ENCODE data around the gene NEK1.
"Not testable (repeated sequence)": the region's sequence is repeated elsewhere in the genome, so short reads cannot be mapped to it uniquely, and the experiment has no call there.

Gene NEK1

GRCh38 chr4:169540774-169541173 is 71.6 kb downstream of the NEK1 start:
- H3K27me3 Mint-ChIP-seq: no peaks in the 10 kb centered on the region
- peaks cover 23% of the 10 kb centered on the region for H3K36me3 Mint-ChIP-seq (ENCODE audit: low read depth)
- peaks cover 29% of the 10 kb centered on the region for H3K9me3 Mint-ChIP-seq
- H3K27ac Mint-ChIP-seq: no peak overlapping the region
- no peak overlapping the region for H3K4me3 Mint-ChIP-seq
- no peaks in the 10 kb centered on the region for H3K4me1 Mint-ChIP-seq (ENCODE audit: low read depth)

- Mint-ChIP-seq H3K4me1 (ENCODE audit: low read depth) (no peaks in the 10 kb centered on the region), H3K9me3 (no peaks in the 10 kb centered on the region), H3K27me3 (no peaks in the 10 kb centered on the region), H3K4me3 (no peak overlapping the region), H3K36me3 (ENCODE audit: low read depth) (peaks cover 74% of the 10 kb centered on the region), H3K27ac (no peak overlapping the region)
These were observed 82.3 kb downstream of the NEK1 start for GRCh38 chr4:169530048-169530447.

GRCh38 chr4:169523796-169524195 is 88.6 kb downstream of the NEK1 start:
- H3K27me3 Mint-ChIP-seq: no peaks in the 10 kb centered on the region
- H3K36me3 Mint-ChIP-seq (ENCODE audit: low read depth): peaks cover 52% of the 10 kb centered on the region
- no peak overlapping the region for H3K27ac Mint-ChIP-seq
- no peak overlapping the region for H3K4me3 Mint-ChIP-seq
- peaks cover 4% of the 10 kb centered on the region for H3K9me3 Mint-ChIP-seq
- no peaks in the 10 kb centered on the region for H3K4me1 Mint-ChIP-seq (ENCODE audit: low read depth)

- Mint-ChIP-seq H3K4me3 (no peak overlapping the region), H3K27me3 (no peaks in the 10 kb centered on the region), H3K4me1 (ENCODE audit: low read depth) (no peaks in the 10 kb centered on the region), H3K36me3 (ENCODE audit: low read depth) (peaks cover 14% of the 10 kb centered on the region), H3K9me3 (no peaks in the 10 kb centered on the region), H3K27ac (no peak overlapping the region)
These were observed 101.8 kb downstream of the NEK1 start for GRCh38 chr4:169510617-169511016.

GRCh38 chr4:169506903-169507302 is 105.5 kb downstream of the NEK1 start:
- no peaks in the 10 kb centered on the region for H3K4me1 Mint-ChIP-seq (ENCODE audit: low read depth)
- H3K27ac Mint-ChIP-seq: no peak overlapping the region

GRCh38 chr4:169499907-169500306 is 112.5 kb downstream of the NEK1 start:
- not testable (repeated sequence) for H3K27ac Mint-ChIP-seq; H3K4me1 Mint-ChIP-seq (ENCODE audit: low read depth); H3K27me3 Mint-ChIP-seq; H3K4me3 Mint-ChIP-seq
- Mint-ChIP-seq H3K36me3 (ENCODE audit: low read depth) (peaks cover 58% of the 10 kb centered on the region), H3K9me3 (peaks cover 23% of the 10 kb centered on the region)

More at GRCh38 chr4:169506903-169507302, 105.5 kb downstream of the NEK1 start:
- no peak overlapping the region for H3K4me3 Mint-ChIP-seq
- H3K36me3 Mint-ChIP-seq (ENCODE audit: low read depth): peaks cover 50% of the 10 kb centered on the region
- H3K9me3 Mint-ChIP-seq: peaks cover 12% of the 10 kb centered on the region
- no peaks in the 10 kb centered on the region for H3K27me3 Mint-ChIP-seq

GRCh38 chr4:169494234-169494633 is 118.1 kb downstream of the NEK1 start:
- H3K27ac Mint-ChIP-seq; H3K4me1 Mint-ChIP-seq (ENCODE audit: low read depth): not testable (repeated sequence)

GRCh38 chr4:169493164-169493524 is 119.2 kb downstream of the NEK1 start:
- Mint-ChIP-seq H3K9me3 (peaks cover 6% of the 10 kb centered on the region), H3K4me1 (ENCODE audit: low read depth) (no peaks in the 10 kb centered on the region), H3K4me3 (no peak overlapping the region), H3K36me3 (ENCODE audit: low read depth) (peaks cover 11% of the 10 kb centered on the region), H3K27me3 (no peaks in the 10 kb centered on the region), H3K27ac (no peak overlapping the region)

More at GRCh38 chr4:169494234-169494633, 118.1 kb downstream of the NEK1 start:
- Mint-ChIP-seq H3K36me3 (ENCODE audit: low read depth) (peaks cover 18% of the 10 kb centered on the region), H3K9me3 (peaks cover 10% of the 10 kb centered on the region)
- H3K4me3 Mint-ChIP-seq, H3K27me3 Mint-ChIP-seq: not testable (repeated sequence)

GRCh38 chr4:169492436-169493163 is 119.8 kb downstream of the NEK1 start:
- peaks cover 11% of the 10 kb centered on the region for H3K36me3 Mint-ChIP-seq (ENCODE audit: low read depth)
- no peaks in the 10 kb centered on the region for H3K27me3 Mint-ChIP-seq
- no peaks in the 10 kb centered on the region for H3K4me1 Mint-ChIP-seq (ENCODE audit: low read depth)
- no peak overlapping the region for H3K4me3 Mint-ChIP-seq
- H3K27ac Mint-ChIP-seq: no peak overlapping the region
- H3K9me3 Mint-ChIP-seq: peaks cover 6% of the 10 kb centered on the region

- H3K36me3 Mint-ChIP-seq (ENCODE audit: low read depth): peaks cover 11% of the 10 kb centered on the region
- no peaks in the 10 kb centered on the region for H3K27me3 Mint-ChIP-seq
- no peak overlapping the region for H3K27ac Mint-ChIP-seq
- peaks cover under 1% of the 10 kb centered on the region for H3K4me1 Mint-ChIP-seq (ENCODE audit: low read depth)
- no peak overlapping the region for H3K4me3 Mint-ChIP-seq
- H3K9me3 Mint-ChIP-seq: peaks cover 6% of the 10 kb centered on the region
These were observed 121.2 kb downstream of the NEK1 start for GRCh38 chr4:169491211-169491610.

GRCh38 chr4:169489306-169489705 is 123.1 kb downstream of the NEK1 start:
- peaks cover 11% of the 10 kb centered on the region for H3K36me3 Mint-ChIP-seq (ENCODE audit: low read depth)
- H3K9me3 Mint-ChIP-seq: peaks cover 6% of the 10 kb centered on the region
- H3K4me1 Mint-ChIP-seq (ENCODE audit: low read depth): peaks cover 2% of the 10 kb centered on the region
- no peaks in the 10 kb centered on the region for H3K27me3 Mint-ChIP-seq
- H3K27ac Mint-ChIP-seq: no peak overlapping the region
- H3K4me3 Mint-ChIP-seq: no peak overlapping the region

GRCh38 chr4:169485791-169486742 is 126.3 kb downstream of the NEK1 start:
- H3K4me1 Mint-ChIP-seq (ENCODE audit: low read depth): peaks cover 2% of the 10 kb centered on the region
- no peak overlapping the region for H3K4me3 Mint-ChIP-seq
- H3K36me3 Mint-ChIP-seq (ENCODE audit: low read depth): peaks cover 4% of the 10 kb centered on the region
- H3K9me3 Mint-ChIP-seq: no peaks in the 10 kb centered on the region
- no peaks in the 10 kb centered on the region for H3K27me3 Mint-ChIP-seq
- no peak overlapping the region for H3K27ac Mint-ChIP-seq

- peaks cover 4% of the 10 kb centered on the region for H3K36me3 Mint-ChIP-seq (ENCODE audit: low read depth)
- H3K9me3 Mint-ChIP-seq: no peaks in the 10 kb centered on the region
- no peak overlapping the region for H3K4me3 Mint-ChIP-seq
- H3K4me1 Mint-ChIP-seq (ENCODE audit: low read depth): peaks cover 2% of the 10 kb centered on the region
- H3K27ac Mint-ChIP-seq: no peak overlapping the region
- no peaks in the 10 kb centered on the region for H3K27me3 Mint-ChIP-seq
These were observed 127.3 kb downstream of the NEK1 start for GRCh38 chr4:169485086-169485485.

- H3K4me1 Mint-ChIP-seq (ENCODE audit: low read depth): peaks cover 2% of the 10 kb centered on the region
- H3K36me3 Mint-ChIP-seq (ENCODE audit: low read depth): peaks cover 4% of the 10 kb centered on the region
- no peak overlapping the region for H3K27ac Mint-ChIP-seq
- no peak overlapping the region for H3K4me3 Mint-ChIP-seq
- H3K9me3 Mint-ChIP-seq: no peaks in the 10 kb centered on the region
- H3K27me3 Mint-ChIP-seq: no peaks in the 10 kb centered on the region
These were observed 127.9 kb downstream of the NEK1 start for GRCh38 chr4:169484485-169484884.

- peaks cover 32% of the 10 kb centered on the region for H3K36me3 Mint-ChIP-seq (ENCODE audit: low read depth)
- H3K27me3 Mint-ChIP-seq: no peaks in the 10 kb centered on the region
- H3K9me3 Mint-ChIP-seq: peaks cover 8% of the 10 kb centered on the region
- H3K27ac Mint-ChIP-seq: no peak overlapping the region
- no peak overlapping the region for H3K4me3 Mint-ChIP-seq
- H3K4me1 Mint-ChIP-seq (ENCODE audit: low read depth): no peaks in the 10 kb centered on the region
These were observed 148.3 kb downstream of the NEK1 start for GRCh38 chr4:169464080-169464479.

All from stimulated activated naive CD8-positive, alpha-beta T cell treated with anti-CD3 and anti-CD28 coated beads, Interleukin-15, Interleukin-2, amounts not matched to agents 100 ng/mL and 50 ng/mL, for 24 hours (primary cell).